Panc1 (cell line): ENCODE results near the gene CHST8.

Source experiments
- POLR2AphosphoS5 ChIP-seq: IDR thresholded peaks from 2 replicates; pipeline ENCODE4 v1.6.1; 2012; ENCODE audit warnings: mild to moderate bottlenecking, low read depth, low read length, moderate library complexity
- SIN3A ChIP-seq: IDR thresholded peaks from 2 replicates; pipeline ENCODE4 v1.6.1; 2012; ENCODE audit warnings: low read depth, mild to moderate bottlenecking, low read length, moderate library complexity, borderline replicate concordance; ENCODE audit not compliant: insufficient read depth
- TF ChIP-seq, protein P1 (sequence below): fragments of 450-650 bp; IDR thresholded peaks from 2 replicates; pipeline ENCODE4 v1.5.1; 2017; ENCODE audit warnings: mild to moderate bottlenecking

DNA sequence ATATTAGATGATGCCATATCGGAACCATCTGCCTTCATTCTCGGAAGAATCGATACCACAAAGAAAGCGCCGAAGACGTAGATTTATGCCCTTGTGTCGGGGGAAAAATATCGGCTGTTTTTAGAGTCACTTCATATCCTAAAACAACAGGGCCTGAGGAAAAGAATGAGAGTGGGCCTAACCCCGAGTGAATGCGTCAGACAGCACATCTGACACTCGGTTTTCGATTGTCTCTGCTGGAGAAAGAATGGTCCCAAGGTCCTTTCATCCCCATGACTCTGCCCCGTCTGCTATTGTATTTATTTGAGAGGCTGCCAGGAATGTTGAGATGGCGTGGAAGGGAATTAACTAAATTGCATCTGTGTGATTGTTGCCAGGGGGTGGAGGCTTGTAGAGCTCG lies 46.1 kb downstream of the CHST8 start:
- TF ChIP-seq POLR2AphosphoS5 (no peak), SIN3A (no peak)
- TF ChIP-seq, protein P1, sequence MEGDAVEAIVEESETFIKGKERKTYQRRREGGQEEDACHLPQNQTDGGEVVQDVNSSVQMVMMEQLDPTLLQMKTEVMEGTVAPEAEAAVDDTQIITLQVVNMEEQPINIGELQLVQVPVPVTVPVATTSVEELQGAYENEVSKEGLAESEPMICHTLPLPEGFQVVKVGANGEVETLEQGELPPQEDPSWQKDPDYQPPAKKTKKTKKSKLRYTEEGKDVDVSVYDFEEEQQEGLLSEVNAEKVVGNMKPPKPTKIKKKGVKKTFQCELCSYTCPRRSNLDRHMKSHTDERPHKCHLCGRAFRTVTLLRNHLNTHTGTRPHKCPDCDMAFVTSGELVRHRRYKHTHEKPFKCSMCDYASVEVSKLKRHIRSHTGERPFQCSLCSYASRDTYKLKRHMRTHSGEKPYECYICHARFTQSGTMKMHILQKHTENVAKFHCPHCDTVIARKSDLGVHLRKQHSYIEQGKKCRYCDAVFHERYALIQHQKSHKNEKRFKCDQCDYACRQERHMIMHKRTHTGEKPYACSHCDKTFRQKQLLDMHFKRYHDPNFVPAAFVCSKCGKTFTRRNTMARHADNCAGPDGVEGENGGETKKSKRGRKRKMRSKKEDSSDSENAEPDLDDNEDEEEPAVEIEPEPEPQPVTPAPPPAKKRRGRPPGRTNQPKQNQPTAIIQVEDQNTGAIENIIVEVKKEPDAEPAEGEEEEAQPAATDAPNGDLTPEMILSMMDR, result no peak
